ENCODE measurements around the gene FBN1.

The FBN1 gene

DNA sequence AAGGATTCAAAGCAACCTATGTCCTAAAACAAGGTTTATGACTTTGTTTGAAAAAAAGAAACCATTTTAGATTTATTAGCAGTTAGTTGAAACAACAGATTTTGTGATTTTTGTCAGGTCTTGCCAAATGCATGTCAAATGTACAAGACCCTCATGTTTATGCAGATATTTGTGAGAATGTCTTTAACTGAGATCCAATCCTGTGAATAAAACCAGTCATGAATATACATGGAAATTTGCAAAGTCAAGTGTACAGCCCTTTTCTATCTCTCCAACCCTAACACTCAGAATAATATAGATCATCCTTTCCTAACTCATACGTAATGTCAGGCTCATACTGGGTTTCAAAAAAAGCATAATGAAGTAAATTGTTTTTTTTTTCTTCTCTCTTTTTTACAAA, 237.9 kb downstream of the FBN1 start:
- no peak for DNase-seq

DNA sequence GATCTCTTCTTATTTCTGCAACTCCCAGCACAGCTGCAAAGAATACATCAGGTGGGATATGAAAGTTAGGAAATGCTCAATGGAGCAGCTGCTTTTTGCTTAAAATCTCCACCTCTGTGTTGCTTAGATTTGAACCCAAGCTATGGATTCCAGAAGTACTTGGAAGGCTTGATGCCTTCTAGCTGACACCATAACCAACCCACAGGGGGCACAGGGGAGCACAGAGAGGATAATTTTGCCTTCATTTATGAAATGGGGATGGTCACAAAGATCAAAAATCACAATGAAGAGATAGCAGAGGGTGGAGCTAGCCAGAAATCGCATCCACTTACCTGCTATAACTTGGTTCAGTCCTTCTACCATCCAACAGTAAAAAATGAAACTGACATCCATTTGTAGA, 238.6 kb downstream of the FBN1 start:
- no peak for DNase-seq

DNA sequence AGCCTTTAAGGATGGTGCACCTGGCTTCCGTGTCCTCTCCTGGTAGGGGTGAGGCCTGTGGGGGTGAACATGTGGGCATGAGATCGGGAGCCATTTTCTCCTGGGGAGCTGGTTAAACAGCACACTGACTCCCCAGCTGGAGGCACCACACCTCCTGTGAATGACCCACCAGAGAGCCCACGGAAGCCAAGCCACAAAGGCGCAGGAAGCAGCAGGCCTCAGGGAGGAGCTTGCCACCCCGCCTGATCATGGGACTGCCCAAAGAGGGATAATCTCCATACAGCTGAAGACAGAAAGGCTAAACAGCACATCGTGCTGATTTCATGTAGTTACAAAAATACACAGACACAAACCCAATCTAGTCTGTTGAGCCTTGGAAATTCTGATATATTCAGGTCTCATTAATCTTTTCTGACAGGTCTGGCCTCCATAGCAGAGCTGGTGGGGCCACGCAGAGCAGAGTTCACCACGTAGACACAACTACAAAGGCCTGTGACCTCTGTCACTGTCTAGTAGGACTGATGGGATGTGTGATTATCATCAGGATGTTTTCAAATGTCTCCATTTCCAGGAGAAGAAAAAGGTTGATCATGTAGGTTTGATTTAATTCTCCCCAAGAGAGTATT, 239.1 kb downstream of the FBN1 start:
- DNase-seq: no peak

DNA sequence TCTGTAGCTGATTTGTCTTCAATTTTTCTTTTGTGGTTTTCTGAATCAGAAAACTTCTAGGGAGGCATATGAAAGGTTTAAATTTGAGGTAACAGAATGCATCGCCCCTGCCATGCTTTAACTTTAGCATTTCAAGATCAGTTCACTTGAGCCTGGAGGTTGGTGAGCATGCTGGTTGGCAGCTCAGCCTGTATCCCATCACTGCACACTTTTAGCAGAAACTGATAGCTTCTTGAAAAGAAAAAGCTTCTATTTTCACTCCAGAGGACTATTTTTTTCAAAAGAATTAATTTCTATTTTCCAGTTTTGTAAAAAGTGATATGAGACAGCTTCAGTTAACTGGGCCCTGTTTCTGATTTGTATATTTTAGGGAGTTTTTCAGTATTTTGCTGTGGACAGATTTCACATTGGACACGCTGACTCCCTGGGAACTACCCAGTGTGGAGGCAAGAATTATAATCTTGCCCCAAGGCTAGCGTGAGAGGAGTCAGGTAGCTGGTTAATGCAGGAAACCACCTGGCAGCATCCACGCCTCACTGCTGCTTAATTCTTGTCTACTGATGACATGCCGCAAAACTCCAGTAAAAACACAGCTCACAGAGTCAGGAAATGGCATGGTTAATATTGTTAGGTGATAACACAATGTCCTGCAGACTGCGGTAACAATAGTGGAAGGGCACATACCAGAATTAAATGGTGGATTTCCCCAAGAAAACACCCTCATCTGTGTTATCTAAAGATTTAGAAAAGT, 242.9 kb downstream of the FBN1 start:
- DNase-seq: no peak

DNA sequence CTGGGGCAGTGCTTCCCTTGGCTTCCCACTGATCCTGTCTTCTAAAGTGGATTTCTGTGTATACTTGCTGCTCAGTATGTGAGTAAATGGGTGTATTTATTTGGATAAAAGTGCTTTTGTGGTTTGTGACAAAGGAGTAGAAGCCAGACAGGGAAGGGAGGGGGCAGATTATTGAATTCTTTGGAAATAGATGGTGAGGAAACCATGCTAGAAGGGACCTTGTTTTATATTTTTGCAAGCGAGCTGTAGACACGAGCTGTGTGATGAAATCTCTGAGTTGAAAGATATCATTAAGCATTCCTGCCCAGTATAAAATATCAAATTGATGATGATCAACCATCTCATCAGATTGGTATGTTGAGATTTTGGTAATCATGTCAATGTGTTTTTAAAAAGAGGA, 245.4 kb downstream of the FBN1 start:
- DNase-seq: no peak

DNA sequence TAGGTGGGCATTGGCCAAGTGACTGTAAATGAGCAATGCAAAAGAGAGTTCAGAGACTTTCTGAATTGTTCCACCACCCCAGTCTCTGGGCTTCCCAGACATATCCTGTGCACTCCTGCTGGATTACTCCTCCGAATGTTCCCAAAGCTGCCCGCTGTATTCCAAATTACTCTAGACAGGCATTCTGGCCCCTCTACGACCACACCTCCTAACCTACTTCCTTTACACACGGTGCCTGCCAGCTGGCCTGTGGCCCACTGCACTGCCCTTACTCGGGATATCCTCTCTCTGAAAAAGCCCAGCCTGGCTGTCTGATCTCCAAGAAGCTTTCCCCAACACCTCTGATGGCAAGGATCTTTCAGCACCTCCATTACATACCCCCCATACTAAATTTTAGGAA, 247.7 kb downstream of the FBN1 start:
- peak in 1 of 58 donors; percentile 13 for DNase-seq

DNA sequence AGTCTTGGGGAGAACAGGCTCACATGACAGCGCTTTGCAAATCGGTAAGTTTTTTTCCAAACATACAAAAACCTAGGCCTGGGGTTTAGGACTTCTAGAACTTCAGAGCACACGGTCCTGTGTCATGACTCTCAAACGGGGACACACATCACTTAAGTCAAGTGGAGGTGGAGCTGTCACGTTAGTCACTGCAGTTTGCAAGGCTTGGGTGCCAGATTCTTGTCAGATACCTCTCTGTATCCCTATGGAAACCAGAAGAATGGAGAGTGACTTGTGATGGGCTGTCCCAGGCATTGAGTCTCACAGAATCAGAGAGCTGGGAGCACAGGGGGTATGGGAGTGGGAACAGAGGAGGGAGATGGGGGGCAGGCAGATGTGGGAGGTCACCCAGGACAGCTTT, 249.5 kb downstream of the FBN1 start:
- no peak for DNase-seq

DNA sequence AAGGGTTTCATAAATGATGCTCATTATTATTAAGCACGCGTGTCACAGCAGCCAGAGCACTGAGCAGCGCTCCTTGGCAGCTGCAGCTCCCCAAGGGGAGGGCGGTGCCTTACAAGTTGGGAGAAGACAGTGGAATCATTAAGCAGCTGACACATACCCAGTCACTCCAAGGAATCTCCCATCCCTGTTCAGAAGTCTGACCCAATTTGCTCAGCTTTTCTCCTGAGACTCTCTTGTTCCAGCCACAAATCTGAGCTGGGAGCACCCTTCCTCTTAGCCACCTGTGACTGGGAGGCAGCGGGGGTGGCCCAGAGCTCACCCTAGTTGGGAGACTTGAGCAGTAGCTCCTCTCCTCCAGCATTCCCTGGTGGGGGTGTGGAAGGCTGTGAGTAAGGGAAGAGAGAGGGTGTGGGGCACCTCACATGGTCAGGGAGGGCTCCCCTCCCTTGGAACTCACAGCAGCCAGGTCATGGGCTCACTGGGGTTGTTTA, 249.9 kb downstream of the FBN1 start:
- peak in 6 of 58 donors; percentile 3 to 32 (median 11) for DNase-seq

DNA sequence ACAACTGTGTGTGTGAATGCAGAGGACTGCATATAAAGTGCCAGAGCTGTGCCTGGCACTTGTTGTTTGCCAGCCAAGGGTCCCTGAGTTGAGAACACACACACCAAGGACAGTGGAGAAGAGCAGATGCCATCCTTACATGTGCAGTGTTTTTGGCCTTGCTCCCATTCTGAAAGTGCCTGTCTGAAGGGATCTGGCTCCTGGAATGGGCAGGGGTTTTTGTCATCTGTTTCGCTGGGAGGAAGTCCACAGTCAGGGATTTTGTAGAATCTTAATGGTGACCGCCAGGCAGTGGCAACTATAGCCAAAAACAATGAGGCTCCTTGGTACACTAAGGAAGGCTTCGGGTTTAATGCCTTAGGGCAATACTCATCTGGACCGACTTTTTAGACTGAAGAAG, 250.5 kb downstream of the FBN1 start:
- DNase-seq: no peak

DNA sequence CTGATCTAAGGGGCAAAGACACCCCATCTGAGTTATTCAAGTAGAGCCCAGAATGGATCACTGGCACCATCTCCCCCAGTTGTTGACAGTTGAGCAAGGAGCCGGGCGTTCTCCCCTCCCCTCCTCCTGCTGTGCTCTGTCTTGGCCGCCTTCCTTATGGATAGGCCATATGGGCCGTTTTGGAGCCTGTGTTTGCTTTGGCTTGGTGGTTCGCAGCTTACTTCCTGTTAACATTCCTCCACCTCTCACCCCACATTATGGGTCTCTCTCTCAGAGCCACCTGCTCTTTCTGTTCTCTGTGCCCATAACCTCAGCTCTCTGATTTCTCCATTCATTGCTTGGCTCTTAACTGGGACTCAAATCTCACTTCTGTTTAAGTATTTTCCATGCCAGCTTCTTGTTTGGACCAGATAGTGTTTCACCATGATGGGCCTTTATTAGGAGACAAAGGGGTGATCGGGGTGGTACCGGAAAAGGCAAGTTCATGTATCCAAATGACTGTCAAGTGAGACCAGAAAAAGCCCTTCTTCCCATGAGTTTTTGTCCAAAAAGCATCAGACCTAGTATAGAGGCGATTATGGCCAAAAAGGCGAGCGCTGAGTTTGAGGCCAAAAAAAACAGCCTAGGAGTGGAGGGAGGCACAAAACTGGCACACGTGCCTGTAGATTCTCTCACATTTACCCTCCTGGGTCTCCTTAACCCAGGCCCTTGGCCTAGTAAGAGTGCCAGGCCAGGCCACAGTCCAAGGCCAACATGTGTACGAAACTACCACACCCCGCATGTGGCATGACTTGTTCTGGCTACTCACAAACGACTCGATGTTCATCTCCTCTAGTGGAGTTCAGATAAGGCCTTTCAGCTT, 251.6 kb downstream of the FBN1 start:
- DNase-seq: no peak

DNA sequence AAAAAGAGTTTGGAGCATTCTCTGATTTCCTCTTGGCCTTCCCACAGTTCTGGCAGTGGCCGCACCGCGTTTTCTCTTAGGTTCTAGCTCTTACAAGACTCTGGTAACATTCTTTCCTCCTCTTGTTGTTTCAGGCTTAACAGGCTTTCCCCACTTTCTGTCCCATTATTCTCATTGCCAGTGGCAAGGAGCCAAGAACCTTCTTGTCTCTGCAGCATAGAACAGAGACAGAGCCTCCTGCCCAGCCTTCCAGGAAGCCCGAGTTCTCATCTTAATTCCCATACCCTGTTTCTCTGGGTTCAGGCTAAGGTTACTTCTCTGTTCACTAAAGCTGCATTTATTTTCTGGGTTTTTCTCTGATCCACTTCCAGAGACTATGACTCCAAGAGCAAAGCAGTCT, 253.2 kb downstream of the FBN1 start:
- DNase-seq: peak in 18 of 58 donors; percentile 4 to 64 (median 20)

DNA sequence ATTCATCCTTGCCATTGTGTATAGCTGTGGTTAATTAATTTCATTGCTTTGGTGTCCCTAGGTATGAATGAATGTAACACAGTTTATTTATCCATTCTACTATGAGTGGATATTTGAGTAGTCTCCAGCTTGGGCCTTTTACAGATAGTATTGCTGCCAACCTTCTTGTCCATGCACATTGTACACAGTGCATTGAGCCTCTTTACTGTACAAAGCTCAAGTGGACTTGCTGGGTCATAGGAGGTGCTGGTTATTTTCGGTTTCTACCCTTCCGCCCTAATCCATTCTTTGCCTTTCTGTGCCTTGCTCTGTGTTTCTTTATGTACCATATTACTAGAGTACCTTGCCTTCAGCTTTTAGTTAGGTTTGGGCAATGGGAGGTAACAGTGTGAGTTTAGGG, 253.6 kb downstream of the FBN1 start:
- no peak for DNase-seq

DNA sequence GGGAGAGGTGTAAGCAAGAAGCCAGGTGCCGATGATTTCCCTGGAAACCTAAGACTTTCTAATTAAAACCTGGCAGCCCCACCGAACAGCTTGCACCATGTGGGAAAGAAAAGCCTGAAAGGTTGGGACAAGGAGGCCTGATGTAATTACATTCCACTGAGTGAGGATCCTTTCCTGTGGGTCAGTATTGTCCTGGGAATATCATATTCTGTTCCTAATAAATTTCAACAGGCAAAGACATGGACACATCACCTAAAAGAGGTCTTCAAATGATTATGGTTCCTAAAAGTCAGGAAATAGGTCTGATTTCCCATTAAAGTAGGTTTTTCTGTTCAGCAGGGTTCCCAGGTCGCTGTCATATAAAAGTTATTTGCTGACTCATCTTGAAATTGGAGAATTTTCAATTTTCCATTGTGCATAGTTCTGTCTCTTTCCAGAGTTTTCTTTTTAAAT, 255.8 kb downstream of the FBN1 start:
- no peak for DNase-seq

DNA sequence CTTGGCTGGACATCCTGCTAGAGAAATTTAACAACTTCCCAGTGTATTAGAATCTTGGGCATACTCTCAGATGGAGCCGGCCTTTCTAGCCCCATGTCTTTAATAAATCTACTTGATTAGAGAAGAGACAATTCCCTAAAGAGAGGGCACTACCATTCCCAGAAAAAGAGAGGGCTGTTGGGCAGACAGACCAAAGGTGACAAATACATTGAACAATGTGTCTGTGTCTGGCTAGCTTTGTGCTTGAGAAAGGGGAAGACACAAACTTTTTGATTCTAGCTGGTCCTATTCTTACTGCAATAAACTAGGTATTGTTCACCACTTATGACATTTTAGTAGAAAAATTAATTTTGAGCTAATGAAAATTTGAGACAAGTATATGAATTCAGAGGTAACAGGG, 256.6 kb downstream of the FBN1 start:
- no peak for DNase-seq

DNA sequence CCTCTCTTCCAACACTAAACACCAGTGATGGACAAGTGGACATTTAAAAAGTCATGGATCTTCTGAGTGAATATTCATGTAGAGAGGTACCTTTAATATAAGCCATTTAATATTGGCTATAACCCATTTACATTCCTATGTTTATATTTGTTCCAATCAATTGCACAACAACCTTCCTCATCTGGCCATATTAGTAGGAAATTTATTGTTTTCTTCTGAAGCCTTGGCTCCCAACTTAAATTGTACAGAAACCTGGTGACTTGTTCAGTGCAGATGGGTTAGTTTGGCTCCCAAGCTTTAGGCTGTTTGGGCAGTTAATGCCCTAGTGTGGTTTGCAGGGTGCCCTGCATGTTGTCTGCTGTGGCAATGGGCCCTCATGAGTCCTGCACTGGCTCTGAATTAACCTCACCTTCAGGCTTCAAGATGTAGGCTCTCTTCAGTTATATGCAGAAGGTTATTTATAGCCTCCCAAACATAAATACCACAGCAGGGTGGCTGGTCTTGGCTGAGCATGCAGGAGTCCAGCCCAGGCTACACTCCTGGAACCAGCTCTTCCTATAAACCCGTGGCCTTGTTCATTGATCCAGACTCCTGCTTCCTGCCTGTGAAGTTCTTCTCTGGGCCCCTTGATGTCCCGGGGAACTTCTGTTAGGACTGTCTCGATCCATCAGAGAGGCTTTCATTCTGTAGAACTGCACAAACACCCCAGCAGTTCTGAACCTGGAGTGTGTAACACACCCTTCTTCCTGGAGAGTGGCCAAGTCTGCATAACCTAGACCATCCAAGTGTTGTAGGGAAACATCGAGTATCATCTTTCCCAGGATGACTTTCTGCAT, 257.3 kb downstream of the FBN1 start:
- no peak for DNase-seq

DNA sequence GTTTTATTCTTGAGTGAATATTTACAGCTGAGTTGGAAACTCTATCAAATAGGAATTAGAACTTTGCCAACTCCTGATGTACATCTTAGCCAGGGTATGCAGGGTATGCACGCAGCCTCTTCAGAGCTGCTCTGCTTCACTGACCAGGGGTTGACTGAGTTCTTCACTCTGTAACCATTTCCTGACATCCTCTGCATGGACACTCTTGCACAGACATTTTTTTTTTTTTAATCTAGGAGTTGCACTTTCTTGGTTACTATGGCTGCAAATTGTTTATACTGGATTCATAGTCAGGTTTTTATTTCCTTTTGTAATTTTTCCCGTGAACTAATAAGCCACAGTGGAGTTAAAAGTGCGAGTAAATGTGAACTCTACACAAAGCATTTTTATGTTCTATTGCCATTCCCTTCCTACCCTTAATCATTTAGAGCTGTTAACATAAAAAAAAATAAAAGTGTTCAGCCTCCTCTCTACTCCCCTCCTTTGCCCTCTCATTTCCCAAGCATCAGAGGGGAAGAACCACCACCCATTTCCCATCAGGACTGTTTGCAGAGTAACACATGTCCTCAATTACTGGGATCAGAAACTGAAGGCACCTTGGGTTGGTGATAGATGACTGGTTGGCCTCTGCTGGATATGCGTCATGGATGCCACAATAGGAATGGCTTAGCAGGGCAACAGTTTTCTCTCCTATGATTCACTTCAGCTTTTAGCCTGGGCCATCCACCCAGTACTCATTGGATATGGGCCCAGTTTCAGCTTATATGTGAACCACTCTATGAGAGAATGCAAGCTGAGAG, 260.3 kb downstream of the FBN1 start:
- no peak for DNase-seq

DNA sequence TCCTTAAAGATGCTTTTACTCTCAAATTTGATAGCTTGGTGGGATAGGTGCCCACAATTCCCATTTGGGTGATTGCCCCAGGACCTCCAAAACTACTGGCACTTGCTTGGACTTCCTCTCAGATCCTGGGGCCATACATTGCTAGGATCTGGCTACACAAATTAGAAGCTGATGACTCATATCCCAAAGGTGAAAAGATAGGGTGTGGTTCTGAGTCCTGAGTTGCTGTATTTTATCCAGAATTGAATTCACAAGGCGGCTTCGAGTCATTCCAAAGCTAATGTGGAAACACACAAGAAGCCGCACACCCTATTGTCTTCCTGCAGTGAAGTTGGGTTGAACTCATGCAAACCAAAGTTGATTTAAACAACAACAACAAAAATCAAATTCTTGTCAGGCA, 260.9 kb downstream of the FBN1 start:
- DNase-seq: no peak

DNA sequence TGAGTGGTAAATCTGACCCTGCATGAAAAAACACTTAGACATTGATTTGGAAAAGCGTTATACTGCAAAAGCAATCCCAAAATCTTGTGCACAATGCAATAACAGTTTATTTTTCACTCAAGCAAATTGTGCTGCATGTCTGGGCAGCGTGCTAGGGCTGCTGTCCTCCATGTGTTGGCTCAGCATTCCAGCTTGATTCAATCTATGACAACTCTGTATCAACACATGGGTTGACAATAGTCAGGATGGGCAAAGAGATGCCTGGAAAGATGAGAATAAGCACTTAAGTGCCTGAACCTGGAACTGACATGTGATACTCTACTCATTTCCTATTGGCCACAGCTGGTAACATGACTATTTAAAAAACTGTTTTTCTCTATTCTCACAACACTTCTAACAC, 262.5 kb downstream of the FBN1 start:
- no peak for DNase-seq

DNA sequence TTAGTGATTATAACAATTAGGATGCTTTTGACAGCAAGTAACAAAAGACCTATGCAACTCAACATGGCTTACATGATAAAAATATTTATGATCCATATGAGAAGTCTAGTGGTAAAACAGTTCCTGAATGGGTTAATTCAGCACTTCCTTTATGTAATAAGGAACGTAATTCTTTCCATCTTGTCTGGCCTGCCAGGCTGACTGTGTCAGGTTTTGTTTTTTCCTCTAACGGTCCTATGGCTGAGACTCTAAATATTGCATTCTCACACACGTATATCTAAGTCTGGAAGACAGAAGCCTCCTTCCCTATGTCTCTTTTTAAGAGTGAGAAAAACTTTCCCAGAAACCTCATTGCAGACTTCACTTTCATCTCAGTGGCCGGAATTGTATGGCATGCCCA, 263.6 kb downstream of the FBN1 start:
- no peak for DNase-seq

DNA sequence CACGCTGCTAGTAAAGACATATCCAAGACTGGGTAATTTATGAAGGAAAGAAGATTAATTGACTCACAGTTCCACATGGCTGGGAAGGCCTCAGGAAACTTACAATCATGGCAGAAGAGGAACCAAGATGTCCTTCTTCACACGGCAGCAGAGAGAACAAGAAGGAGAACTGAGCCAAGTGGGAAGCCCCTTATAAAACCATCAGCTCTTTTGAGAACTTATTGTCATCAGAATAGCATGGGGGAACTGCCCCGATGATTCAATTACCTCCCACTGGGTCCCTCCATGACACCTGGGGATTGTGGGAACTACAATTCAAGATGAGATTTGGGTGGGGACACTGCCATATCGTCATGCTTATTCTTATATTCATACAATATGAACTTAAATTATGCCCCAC, 265.3 kb downstream of the FBN1 start:
- DNase-seq: no peak
